Esophagus muscularis mucosa (tissue), 4 donors: ENCODE results near the gene NDUFV2.

ENCODE experiments used
- CTCF ChIP-seq, 3 experiments: fragments of 200-600 bp in 2 of 3; fragments of 450-650 bp in 1 of 3; sonication (generic) in 2 of 3; IDR thresholded peaks; one replicate each; pipeline ENCODE4 v1.5.1; 2017 to 2019; ENCODE audit warnings: antibody characterized with exemption in 3 of 3, mild to moderate bottlenecking in 2 of 3, moderate library complexity in 1 of 3
- EP300 ChIP-seq: sonication (generic); formaldehyde crosslinking; IDR thresholded peaks from one replicate; pipeline ENCODE4 v1.6.1; 2017; ENCODE audit warnings: antibody characterized with exemption
- POLR2A ChIP-seq: fragments of 450-650 bp; IDR thresholded peaks from one replicate; pipeline ENCODE4 v1.6.1; 2017; ENCODE audit warnings: antibody characterized with exemption, moderate library complexity, mild to moderate bottlenecking, low read depth
- POLR2AphosphoS5 ChIP-seq, 2 donors: sonication (generic); formaldehyde crosslinking; IDR thresholded peaks; one replicate each; pipeline ENCODE4 v1.6.1; 2017; ENCODE audit warnings: antibody characterized with exemption in 2 of 2

- TF ChIP-seq POLR2A (no peak), CTCF (IDR thresholded peaks at IDR 0.05) (no peak), POLR2AphosphoS5 (IDR thresholded peaks at IDR 0.05) (no peak), EP300 (no peak)
Measured at GRCh38 chr18:9105420-9105819, 2.9 kb downstream of the NDUFV2 start.
